Measurements from ENCODE around the gene SLAMF1.

Gene SLAMF1

GRCh38 chr1:160569806-160570205 is 77.0 kb downstream of the SLAMF1 start:
- Histone ChIP-seq H3K36me3 (replicated peaks; ENCODE audit: insufficient read depth, low read length) (no peaks in the 10 kb centered on the region), H3K4me2 (ENCODE audit: low read depth, low read length) (no peak overlapping the region), H3F3A (ENCODE audit: insufficient read depth, low read length) (no peaks in the 10 kb centered on the region), H3K9ac (ENCODE audit: low read length) (no peak overlapping the region), H3K79me2 (ENCODE audit: low read length) (no peaks in the 10 kb centered on the region), H3K4me3 (ENCODE audit: low read length) (no peak overlapping the region), H3K9me3 (replicated peaks; ENCODE audit: insufficient read depth, low read length) (no peaks in the 10 kb centered on the region), H3K4me1 (ENCODE audit: low read length) (no peaks in the 10 kb centered on the region), H4K20me1 (ENCODE audit: insufficient read depth, low read length) (no peaks in the 10 kb centered on the region), H2AFZ (ENCODE audit: low read length) (no peak overlapping the region), H3K27ac (ENCODE audit: low read length) (no peak overlapping the region), H3K9me2 (replicated peaks; ENCODE audit: insufficient read depth, low read length) (no peaks in the 10 kb centered on the region), H3K27me3 (replicated peaks; ENCODE audit: insufficient read depth, low read length) (no peaks in the 10 kb centered on the region)
- TF ChIP-seq CTCF (IDR thresholded peaks at IDR 0.05; ENCODE audit: low read length), result no peak
- TF ChIP-seq EZH2phosphoT487 (IDR thresholded peaks at IDR 0.05; ENCODE audit: low read length), result no peak
- TF ChIP-seq EZH2 (optimal IDR thresholded peaks at IDR 0.05; ENCODE audit: low read depth, low read length), result no peak
- no peak for DNase-seq

GRCh38 chr1:160567858-160568682 is 78.8 kb downstream of the SLAMF1 start:
- Histone ChIP-seq H3K9me3 (replicated peaks; ENCODE audit: insufficient read depth, low read length) (no peaks in the 10 kb centered on the region), H3K4me1 (ENCODE audit: low read length) (no peaks in the 10 kb centered on the region), H3K4me2 (ENCODE audit: low read depth, low read length) (no peak overlapping the region), H3K36me3 (replicated peaks; ENCODE audit: insufficient read depth, low read length) (no peaks in the 10 kb centered on the region), H4K20me1 (ENCODE audit: insufficient read depth, low read length) (no peaks in the 10 kb centered on the region), H3K9me2 (replicated peaks; ENCODE audit: insufficient read depth, low read length) (no peaks in the 10 kb centered on the region), H2AFZ (ENCODE audit: low read length) (no peak overlapping the region), H3K27ac (ENCODE audit: low read length) (no peak overlapping the region), H3F3A (ENCODE audit: insufficient read depth, low read length) (no peaks in the 10 kb centered on the region), H3K79me2 (ENCODE audit: low read length) (no peaks in the 10 kb centered on the region), H3K9ac (ENCODE audit: low read length) (no peak overlapping the region), H3K27me3 (replicated peaks; ENCODE audit: insufficient read depth, low read length) (no peaks in the 10 kb centered on the region), H3K4me3 (ENCODE audit: low read length) (no peak overlapping the region)
- DNase-seq, result no peak
- TF ChIP-seq CTCF (IDR thresholded peaks at IDR 0.05; ENCODE audit: low read length) (no peak), EZH2phosphoT487 (IDR thresholded peaks at IDR 0.05; ENCODE audit: low read length) (no peak), EZH2 (optimal IDR thresholded peaks at IDR 0.05; ENCODE audit: low read depth, low read length) (no peak)

DNA sequence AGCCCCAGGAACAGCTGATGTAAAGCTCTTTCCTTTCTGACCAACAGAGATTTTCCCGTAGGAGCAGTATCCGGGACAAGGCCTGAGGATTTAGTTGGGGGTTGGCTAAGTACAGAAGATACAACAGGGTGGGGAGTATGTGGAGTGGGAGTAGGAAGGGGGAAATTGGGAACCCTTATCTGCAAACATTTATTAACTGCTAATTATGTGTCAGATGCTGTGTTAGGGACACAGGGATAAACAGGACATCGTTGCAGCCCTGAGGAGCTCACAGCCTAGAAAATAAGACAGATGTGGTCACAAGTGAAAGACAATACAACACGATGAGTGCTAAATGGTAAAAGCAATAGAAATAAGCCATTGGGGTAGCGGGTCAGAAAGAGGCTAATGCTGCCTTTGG is 79.5 kb downstream of the SLAMF1 start:
- no peak overlapping the region for H2AFZ ChIP-seq (ENCODE audit: low read length)
- H3K4me3 ChIP-seq (ENCODE audit: low read length), result no peak overlapping the region
- H3K4me2 ChIP-seq (ENCODE audit: low read depth, low read length), result no peak overlapping the region
- TF ChIP-seq CTCF (IDR thresholded peaks at IDR 0.05; ENCODE audit: low read length), result no peak
- no peak for TF ChIP-seq EZH2phosphoT487 (IDR thresholded peaks at IDR 0.05; ENCODE audit: low read length)
- TF ChIP-seq EZH2 (optimal IDR thresholded peaks at IDR 0.05; ENCODE audit: low read depth, low read length), result no peak
- H3K79me2 ChIP-seq (ENCODE audit: low read length), result no peaks in the 10 kb centered on the region
- H3K36me3 ChIP-seq (replicated peaks; ENCODE audit: insufficient read depth, low read length), result no peaks in the 10 kb centered on the region
- no peaks in the 10 kb centered on the region for H4K20me1 ChIP-seq (ENCODE audit: insufficient read depth, low read length)
- H3F3A ChIP-seq (ENCODE audit: insufficient read depth, low read length), result no peaks in the 10 kb centered on the region
- no peaks in the 10 kb centered on the region for H3K9me3 ChIP-seq (replicated peaks; ENCODE audit: insufficient read depth, low read length)
- H3K9ac ChIP-seq (ENCODE audit: low read length), result no peak overlapping the region
- no peaks in the 10 kb centered on the region for H3K4me1 ChIP-seq (ENCODE audit: low read length)
- no peaks in the 10 kb centered on the region for H3K27me3 ChIP-seq (replicated peaks; ENCODE audit: insufficient read depth, low read length)
- H3K27ac ChIP-seq (ENCODE audit: low read length), result no peak overlapping the region
- DNase-seq, result no peak
- no peaks in the 10 kb centered on the region for H3K9me2 ChIP-seq (replicated peaks; ENCODE audit: insufficient read depth, low read length)

Data from MM.1S (cell line).